T47D (cell line): ENCODE results near the gene SNX8.
"Not testable (repeated sequence)": the region's sequence is repeated elsewhere in the genome, so short reads cannot be mapped to it uniquely, and the experiment has no call there.

Experiments
- DNase-seq, 2 experiments: peaks; one replicate each; pipeline versions ENCODE4 v3.0.0 to v3.0.0-alpha.2; 2011 to 2012; ENCODE audit warnings: low read depth in 1 of 2, low spot score in 1 of 2
- JUND ChIP-seq: IDR thresholded peaks from 2 replicates; pipeline ENCODE4 v1.6.1; 2012; ENCODE audit warnings: low read depth
- in situ Hi-C: cut with HindIII; loops from 2 replicates; pipeline ENCODE4 v1.10.0; 2016; ENCODE audit warnings: low sequenced_read_pairs, low pct_unique_long_range_greater_than_20kb

The SNX8 gene

DNA sequence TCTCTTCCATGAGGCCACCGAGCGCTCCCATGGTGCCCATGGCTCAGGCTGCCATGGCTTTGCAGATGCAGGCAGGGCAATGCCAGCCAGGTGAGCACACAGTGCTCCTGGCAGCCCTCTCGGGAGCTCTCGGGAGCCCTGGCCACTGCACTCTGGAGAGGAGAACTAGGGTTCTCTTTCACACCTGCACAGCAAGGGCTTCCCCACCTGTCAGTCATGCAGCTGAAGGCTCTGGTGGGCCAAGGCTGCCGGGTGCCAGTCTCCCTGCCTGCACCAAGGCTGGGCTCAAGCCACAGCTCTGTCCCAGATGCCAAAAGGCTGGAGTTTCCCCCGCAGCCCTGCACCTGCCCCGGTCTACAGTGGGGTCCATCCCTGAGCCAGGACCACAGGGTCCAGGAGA is 39.6 kb downstream of the SNX8 start:
- TF ChIP-seq JUND: no peak
- DNase-seq: no peak
- in situ Hi-C loops: no loop called here

DNA sequence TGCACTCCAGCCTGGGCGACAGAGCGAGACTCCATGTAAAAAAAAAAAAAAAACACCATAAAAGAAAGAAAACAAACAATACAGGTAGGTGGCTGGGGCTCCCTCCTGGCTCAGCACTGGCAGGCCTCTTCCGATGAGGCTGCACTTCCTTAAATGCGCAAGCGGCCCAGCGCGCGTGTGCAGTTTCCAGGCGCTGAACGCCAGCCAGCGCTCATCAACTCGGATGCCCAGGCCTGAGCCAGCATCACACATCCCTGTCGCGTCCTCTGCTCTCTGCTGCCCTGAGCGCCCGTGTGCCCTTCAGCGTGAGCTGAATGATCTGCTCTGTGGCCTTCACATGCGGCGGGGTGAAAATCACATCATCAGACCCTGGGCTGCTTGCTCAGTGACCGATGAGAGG is 40.4 kb downstream of the SNX8 start:
- in situ Hi-C loops: no loop called here
- TF ChIP-seq JUND: no peak

DNA sequence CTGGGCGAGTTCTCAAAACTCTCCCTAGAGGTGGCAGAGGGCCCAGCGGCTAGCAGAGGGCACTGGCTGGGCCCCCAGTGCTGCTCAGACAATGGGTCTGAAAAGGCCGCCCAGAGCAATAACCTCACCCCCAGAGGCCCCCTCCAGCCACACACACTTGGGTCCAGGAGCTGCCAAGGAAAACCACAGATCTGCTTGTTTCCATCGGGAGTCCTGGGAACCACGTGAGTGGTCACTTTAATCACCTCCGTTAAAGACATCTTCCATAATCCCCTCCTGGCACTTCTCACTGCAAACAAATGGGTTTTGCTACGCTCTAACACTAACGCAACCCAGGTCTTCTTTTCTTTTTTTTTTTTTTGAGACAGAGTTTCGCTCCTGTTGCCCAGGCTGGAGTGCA is 42.2 kb downstream of the SNX8 start:
- no peak for DNase-seq
- TF ChIP-seq JUND: no peak
- in situ Hi-C loops: no loop called here

More for the DNA sequence above, 40.4 kb downstream of the SNX8 start:
- DNase-seq: no peak

DNA sequence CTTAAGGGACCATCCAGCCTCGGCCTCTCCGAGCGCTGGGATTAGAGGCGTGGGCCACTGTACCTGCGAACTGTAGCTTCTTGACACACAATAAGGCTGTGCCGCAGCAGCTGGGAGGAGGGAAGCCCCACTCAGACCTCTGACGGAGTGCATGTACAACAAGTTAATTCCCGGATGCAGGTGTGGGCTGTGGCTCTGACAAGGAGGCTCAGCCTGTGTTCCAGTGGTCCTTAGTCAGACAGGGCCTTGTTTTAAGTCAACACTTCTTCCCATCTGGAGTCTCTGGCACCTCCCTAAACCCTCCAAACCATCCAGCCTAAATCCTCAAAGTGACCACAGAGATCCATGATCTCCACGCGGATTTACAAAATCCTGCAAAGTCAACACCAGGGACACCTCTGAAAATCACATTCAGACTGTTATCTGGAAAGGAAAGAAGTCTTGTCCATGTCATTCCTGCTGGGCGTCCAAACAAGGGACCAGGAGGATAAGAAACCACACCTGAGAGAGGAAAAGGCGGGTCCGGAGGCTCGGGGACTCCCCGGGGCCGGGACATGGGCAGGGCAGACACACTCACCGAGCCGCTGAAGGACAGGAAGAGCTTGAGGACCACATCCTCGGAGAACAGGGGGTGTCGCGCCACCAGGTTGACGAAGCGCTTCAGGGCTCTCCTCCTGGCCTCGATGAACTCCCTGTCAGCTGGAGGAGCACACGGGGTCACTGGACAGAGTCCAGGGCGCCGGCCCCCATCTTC is 42.8 kb downstream of the SNX8 start:
- no peak for DNase-seq
- no peak for TF ChIP-seq JUND
- in situ Hi-C loops: no loop called here

DNA sequence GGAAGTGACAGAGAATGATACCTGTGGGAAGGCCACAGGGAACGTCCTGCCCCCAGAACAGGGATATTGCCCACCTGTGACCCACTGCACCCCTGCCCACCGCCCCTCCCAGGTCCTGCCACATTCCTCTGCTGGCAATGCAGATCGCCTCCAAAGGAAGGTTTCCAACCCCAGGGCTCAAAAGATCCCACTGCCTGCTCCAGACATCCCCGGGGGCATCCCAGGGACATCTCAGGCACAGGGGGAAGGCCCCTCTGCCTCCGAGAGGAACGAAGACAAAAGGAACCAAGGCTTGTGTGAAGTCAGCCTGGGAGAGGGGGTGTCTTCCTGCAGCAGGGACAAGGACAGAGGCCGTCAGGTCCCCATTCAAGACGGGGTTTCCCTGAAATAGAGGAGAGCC is 43.7 kb downstream of the SNX8 start:
- in situ Hi-C loops: no loop called here
- TF ChIP-seq JUND: no peak
- no peak for DNase-seq

DNA sequence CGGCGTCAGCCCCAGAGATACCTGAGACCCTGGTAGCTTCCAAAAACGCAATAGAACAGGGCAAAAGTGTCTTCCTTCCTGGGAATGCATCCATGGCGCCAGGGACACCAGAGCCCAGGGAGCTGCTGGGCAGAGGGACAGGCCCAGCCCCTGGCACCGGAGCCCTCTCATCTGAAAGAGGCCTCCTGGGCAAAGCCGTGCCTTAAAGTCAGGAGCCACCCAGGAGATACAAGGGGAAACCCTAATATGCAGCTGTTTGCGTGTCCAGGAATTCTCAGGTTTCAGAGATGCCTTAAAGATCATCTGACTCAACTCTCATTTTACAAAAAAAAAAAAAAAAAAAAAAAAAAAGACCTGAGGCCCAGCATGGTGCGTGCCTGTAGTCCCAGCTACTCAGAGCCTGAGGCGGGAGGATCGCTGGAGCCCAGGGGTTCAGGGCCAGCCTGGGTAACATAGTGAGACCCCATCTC is 44.2 kb downstream of the SNX8 start:
- no peak for DNase-seq
- in situ Hi-C loops: no loop called here
- no peak for TF ChIP-seq JUND

DNA sequence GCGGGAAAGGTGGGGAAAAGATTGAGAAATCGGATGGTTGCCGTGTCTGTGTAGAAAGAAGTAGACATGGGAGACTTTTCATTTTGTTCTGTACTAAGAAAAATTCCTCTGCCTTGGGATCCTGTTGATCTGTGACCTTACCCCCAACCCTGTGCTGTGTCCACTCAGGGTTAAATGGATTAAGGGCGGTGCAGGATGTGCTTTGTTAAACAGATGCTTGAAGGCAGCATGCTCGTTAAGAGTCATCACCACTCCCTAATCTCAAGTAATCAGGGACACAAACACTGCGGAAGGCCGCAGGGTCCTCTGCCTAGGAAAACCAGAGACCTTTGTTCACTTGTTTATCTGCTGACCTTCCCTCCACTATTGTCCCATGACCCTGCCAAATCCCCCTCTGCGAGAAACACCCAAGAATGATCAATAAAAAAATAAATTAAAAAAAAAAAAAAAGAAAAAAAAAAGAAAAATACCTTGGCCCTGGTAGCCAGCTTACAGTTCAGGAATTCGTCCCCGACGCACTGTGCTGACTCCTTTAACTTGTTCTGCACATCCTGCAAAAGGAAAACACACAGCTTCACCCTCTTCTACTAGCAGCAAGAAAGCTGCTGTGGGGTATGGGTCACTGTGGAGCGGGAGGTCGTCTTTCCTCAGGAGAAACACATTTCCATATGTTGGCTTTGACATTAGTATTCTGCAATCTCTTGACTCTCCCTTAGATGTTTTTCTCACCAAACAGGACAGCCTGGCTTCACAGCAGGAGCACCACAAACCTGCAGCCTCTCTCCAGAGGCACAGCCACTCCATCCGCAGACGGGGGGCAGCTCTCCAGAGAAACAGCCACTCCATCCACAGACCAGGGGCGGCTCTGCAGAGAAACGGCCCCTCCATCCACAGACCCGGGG is 44.9 kb downstream of the SNX8 start:
- in situ Hi-C loops, DNase-seq: not testable (repeated sequence)

DNA sequence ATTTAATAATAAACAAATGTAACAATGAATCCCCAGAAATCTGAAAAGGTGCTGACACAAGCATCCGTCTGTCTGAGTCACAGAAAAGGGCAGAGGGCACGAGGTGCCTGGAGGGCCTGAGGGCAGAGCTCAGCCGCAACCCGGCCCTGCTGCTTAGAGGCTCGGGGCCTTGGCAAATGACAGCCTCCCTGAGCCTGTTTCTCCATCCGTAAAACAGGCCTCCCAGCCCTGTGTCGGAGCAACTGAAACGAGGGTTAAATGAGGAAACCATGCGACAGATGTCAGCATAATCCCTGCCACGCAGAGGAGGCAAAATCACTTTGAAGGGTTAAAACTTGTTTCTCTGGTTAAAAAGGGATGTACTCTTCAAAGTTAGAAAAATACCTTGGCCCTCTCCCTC is 47.3 kb downstream of the SNX8 start:
- no peak for TF ChIP-seq JUND
- in situ Hi-C loops: no loop called here

DNA sequence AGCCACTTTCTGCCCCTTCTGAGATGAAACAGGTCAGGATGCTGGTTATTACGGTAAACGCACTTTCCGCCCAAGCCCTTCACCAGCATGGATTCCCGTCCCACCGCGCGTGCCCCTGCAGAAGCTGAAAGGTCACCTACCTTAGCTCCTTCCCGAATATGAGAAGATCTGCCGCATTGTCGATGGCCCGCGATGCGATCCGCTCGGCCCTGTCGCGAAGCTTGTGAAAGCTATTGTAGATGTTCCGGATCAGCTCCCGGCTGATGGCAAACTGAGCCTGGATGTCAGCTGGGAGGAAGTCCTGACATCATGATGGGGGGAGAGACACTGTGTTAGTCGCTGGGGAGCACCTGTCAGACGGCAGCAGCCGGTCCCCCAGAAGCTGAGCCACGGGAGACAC is 50.1 kb downstream of the SNX8 start:
- DNase-seq: no peak

More for the DNA sequence above, 47.3 kb downstream of the SNX8 start:
- peak in 1 of 2 experiments; percentile 45 for DNase-seq

DNA sequence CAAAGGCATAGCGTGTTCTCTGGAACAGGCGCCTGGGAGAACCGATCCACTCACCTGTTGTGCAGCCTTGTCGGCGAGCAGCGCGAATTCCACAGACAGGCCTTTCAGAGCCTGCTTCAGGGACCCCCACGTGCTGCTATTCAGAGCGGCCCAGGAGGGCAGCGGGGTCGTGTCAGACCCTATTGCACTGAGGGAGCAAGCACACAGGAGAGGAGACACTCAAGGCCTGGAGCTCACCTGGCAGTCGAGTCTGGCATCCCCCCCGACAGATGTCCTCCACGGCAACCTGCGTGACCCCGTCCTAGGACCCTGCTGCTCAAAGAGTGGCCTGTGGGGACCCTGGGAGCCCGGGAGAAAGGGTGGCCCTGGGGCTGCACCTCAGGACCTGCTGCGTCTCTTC is 51.1 kb downstream of the SNX8 start:
- no peak for TF ChIP-seq JUND
- no peak for DNase-seq
- in situ Hi-C loops: no loop called here

More for the DNA sequence above, 50.1 kb downstream of the SNX8 start:
- no peak for TF ChIP-seq JUND
- in situ Hi-C loops: no loop called here

DNA sequence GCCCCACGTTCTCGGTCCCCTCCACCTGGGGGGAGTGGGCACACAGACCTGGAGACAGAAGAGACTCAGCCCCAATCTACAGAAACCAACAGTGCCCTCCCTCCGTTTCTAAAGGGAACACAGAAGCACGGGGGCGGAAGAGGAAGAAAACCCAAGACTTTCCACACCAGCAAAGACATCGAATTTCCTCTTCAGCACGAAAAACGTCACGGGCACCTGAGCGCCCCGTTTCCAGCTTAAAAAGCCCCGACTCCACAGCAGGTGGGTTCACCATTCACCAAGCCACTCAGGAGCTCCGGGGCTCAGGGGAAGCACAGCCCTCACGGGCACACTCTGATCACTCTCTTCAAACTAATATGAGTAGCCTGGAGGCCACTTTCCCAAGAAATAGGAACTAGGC is 52.6 kb downstream of the SNX8 start:
- TF ChIP-seq JUND: no peak
- in situ Hi-C loops: no loop called here
- no peak for DNase-seq

DNA sequence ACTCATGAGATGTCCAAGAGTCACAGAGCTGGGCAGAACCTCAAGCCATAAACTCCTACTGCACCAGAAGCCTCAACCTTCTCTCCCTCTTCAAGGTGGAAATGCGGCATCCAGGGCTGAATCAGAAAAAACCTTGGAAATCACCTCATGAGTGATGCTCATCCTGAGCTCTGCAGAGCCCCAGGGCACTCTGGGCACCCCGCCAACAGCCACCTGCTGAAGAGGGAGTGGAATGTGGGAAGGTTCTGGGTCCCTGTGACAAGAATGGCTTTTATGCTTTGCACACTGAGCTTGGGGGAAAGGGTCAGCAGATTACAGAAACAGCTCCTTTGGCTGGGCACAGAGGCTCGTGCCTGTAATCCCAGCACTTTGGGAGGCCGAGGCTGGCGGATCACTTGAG is 53.4 kb downstream of the SNX8 start:
- DNase-seq: peak; percentile 80 to 89
- in situ Hi-C loops: no loop called here
- TF ChIP-seq JUND: no peak

DNA sequence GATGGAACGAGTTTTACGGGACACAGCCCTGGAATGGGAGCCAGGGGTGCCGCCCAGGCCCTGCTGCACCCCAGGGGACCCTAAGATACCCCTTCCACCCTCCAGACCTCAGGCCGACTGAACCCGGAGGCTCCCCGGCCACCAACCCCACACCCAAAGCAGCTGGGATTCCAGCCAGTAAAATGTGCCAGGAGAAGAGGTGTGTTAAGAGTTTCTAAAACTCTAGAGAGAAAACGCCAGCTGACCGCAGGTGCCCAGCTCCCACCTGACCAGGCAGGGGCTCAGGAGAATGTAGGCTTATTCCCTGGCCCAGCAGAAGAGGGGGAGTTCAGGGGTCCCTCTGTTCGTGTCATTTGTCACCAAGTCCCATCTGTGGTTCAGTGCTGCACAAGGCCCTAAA is 54.8 kb downstream of the SNX8 start:
- DNase-seq: no peak
- no peak for TF ChIP-seq JUND
- in situ Hi-C loops: no loop called here
